ENCODE data around the gene NOP56. TPM values are rescaled to one million over a fixed set of nuclear protein-coding genes. Genes with fewer than 3 reads are reported as not detected.

The NOP56 gene
- total and polyA plus RNA-seq, 5 donors from 2014 or later = 91.8 to 249 (median 105) TPM

- no peak overlapping the region for H3K27ac ChIP-seq (ENCODE audit: insufficient read depth, low read length, poor library complexity, severe bottlenecking)
- no peak overlapping the region for H3K4me3 Mint-ChIP-seq
- peaks cover 0 to 2% (median 0%) of the 10 kb centered on the region in 7 donors for H3K9me3 Mint-ChIP-seq
- H3K4me1 Mint-ChIP-seq = no peaks in the 10 kb centered on the region
- no peaks in the 10 kb centered on the region for H3K9me3 ChIP-seq (ENCODE audit: control insufficient read depth in 2 of 2, low read length in 2 of 2)
- H3K4me3 ChIP-seq (ENCODE audit: low read depth, low read length) = no peak overlapping the region
- peaks cover 10% of the 10 kb centered on the region for H3K27me3 ChIP-seq (ENCODE audit: control insufficient read depth, insufficient read depth, low read length)
- H3K36me3 Mint-ChIP-seq = no peaks in the 10 kb centered on the region
- H3K4me1 ChIP-seq (ENCODE audit: control insufficient read depth, insufficient read depth, low read length, poor library complexity, severe bottlenecking) = no peaks in the 10 kb centered on the region
- H3K27me3 Mint-ChIP-seq = peaks cover 43% of the 10 kb centered on the region
- ATAC-seq (ENCODE audit: low read depth in 2 of 2) (no peak), DNase-seq (no peak)
- no peaks in the 10 kb centered on the region for H3K36me3 ChIP-seq (ENCODE audit: control insufficient read depth, insufficient read depth, low read length)
- H3K27ac Mint-ChIP-seq = no peak overlapping the region
Observed at GRCh38 chr20:2699775-2700413, 47.5 kb downstream of the NOP56 start.

DNA sequence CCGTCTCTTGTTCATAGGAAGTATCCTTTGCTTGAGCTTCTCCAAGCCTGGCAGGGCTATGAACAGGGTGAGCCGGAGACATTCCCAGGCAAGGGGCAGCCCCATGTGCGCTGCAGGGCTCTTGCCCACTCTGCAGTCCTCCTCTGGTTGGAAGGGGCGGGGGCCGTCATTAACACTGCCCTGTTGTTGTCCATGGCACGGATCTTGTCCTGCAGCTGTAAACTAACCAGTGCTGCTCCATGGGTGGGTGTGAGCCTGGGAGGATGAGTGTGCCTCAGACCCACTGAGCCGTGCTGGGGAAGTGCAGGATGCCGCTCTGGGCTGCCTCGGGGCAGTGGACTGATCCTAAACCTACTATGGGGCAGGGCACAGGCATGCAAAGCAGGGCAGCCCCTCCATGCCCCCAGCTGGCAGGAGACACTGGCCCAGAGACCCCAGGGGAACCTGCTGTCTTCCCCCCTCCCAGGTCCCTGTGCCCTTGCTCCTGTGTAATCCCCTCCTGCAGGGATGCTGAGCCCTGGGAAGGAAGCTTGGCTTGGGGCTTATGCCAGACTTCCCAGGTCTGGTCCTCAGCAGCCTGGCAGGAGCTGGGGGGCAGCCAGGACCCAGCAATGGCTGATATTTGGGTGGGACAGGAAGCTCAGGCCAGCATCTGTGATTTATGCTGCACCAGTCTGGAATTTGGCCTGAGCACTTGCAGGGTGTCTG lies 48.6 kb downstream of the NOP56 start:
- H3K27ac ChIP-seq (ENCODE audit: insufficient read depth, low read length, poor library complexity, severe bottlenecking) = no peak overlapping the region
- no peaks in the 10 kb centered on the region for H3K36me3 ChIP-seq (ENCODE audit: control insufficient read depth, insufficient read depth, low read length)
- no peaks in the 10 kb centered on the region for H3K9me3 ChIP-seq (ENCODE audit: control insufficient read depth in 2 of 2, low read length in 2 of 2)
- H3K36me3 Mint-ChIP-seq = no peaks in the 10 kb centered on the region
- no peak overlapping the region for H3K27ac Mint-ChIP-seq
- no peaks in the 10 kb centered on the region for H3K27me3 ChIP-seq (ENCODE audit: control insufficient read depth, insufficient read depth, low read length)
- no peak for ATAC-seq (ENCODE audit: low read depth in 2 of 2)
- H3K4me1 ChIP-seq (ENCODE audit: control insufficient read depth, insufficient read depth, low read length, poor library complexity, severe bottlenecking) = no peaks in the 10 kb centered on the region
- H3K9me3 Mint-ChIP-seq = no peaks in the 10 kb centered on the region
- no peak overlapping the region for H3K4me3 ChIP-seq (ENCODE audit: low read depth, low read length)
- no peak for DNase-seq
- no peaks in the 10 kb centered on the region for H3K4me1 Mint-ChIP-seq
- no peak overlapping the region for H3K4me3 Mint-ChIP-seq
- H3K27me3 Mint-ChIP-seq = peaks cover 31% of the 10 kb centered on the region

GRCh38 chr20:2701671-2702081 lies 49.2 kb downstream of the NOP56 start:
- H3K27me3 ChIP-seq (ENCODE audit: control insufficient read depth, insufficient read depth, low read length) = no peaks in the 10 kb centered on the region

GRCh38 chr20:2703716-2704475 lies 51.5 kb downstream of the NOP56 start:
- Histone ChIP-seq H3K4me3 (ENCODE audit: low read depth, low read length) (no peak overlapping the region), H3K27ac (ENCODE audit: insufficient read depth, low read length, poor library complexity, severe bottlenecking) (no peak overlapping the region), H3K9me3 (ENCODE audit: control insufficient read depth in 2 of 2, low read length in 2 of 2) (no peaks in the 10 kb centered on the region), H3K36me3 (ENCODE audit: control insufficient read depth, insufficient read depth, low read length) (no peaks in the 10 kb centered on the region), H3K4me1 (ENCODE audit: control insufficient read depth, insufficient read depth, low read length, poor library complexity, severe bottlenecking) (no peaks in the 10 kb centered on the region), H3K27me3 (ENCODE audit: control insufficient read depth, insufficient read depth, low read length) (no peaks in the 10 kb centered on the region)
- Mint-ChIP-seq H3K4me3 (no peak overlapping the region), H3K27ac (no peak overlapping the region), H3K27me3 (peaks cover 22% of the 10 kb centered on the region), H3K9me3 (no peaks in the 10 kb centered on the region), H3K4me1 (no peaks in the 10 kb centered on the region), H3K36me3 (no peaks in the 10 kb centered on the region)
- ATAC-seq (ENCODE audit: low read depth in 2 of 2) = no peak
- no peak for DNase-seq

More at GRCh38 chr20:2701671-2702081, 49.2 kb downstream of the NOP56 start:
- Mint-ChIP-seq H3K9me3 (no peaks in the 10 kb centered on the region), H3K4me3 (no peak overlapping the region), H3K36me3 (no peaks in the 10 kb centered on the region), H3K27me3 (peaks cover 28% of the 10 kb centered on the region), H3K27ac (no peak overlapping the region), H3K4me1 (no peaks in the 10 kb centered on the region)
- DNase-seq = no peak
- Histone ChIP-seq H3K27ac (ENCODE audit: insufficient read depth, low read length, poor library complexity, severe bottlenecking) (no peak overlapping the region), H3K9me3 (ENCODE audit: control insufficient read depth in 2 of 2, low read length in 2 of 2) (no peaks in the 10 kb centered on the region), H3K36me3 (ENCODE audit: control insufficient read depth, insufficient read depth, low read length) (no peaks in the 10 kb centered on the region), H3K4me3 (ENCODE audit: low read depth, low read length) (no peak overlapping the region), H3K4me1 (ENCODE audit: control insufficient read depth, insufficient read depth, low read length, poor library complexity, severe bottlenecking) (no peaks in the 10 kb centered on the region)
- ATAC-seq (ENCODE audit: low read depth in 2 of 2) = no peak

DNA sequence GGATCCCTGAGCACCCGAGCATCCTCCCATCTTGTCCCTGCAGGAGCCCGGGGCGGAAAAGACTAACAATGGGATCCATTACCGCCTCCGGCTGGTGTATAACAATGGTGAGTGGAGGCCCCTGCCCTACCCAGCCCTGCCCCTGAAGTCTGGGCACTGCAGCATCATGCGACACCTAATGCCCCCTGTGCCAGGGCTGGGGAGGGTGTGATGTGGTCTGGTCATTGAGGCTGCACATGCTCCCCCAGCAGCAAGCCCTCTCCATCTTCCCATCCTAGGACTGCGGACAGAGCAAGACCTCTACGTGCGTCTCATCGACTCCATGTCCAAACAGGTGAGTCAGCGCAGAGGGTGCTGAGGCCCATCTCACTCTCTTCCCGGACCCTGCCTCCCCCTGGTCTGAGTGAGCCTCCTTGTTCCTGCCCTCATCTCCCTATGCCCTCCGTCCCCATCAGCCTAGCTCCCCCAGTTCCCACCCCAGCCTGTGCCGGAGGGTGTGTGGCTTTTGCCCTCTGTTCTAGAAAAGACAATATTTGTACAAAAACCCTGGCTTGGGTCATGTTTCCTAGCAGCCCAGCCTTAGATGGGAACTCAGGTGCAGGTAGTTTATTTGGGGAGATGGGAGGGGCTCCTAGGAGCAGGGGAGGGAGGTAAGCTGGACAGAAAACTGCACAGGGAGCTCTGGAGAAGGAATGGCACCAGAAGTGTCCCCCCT lies 53.7 kb downstream of the NOP56 start:
- H3K4me3 Mint-ChIP-seq = no peak overlapping the region
- H3K9me3 ChIP-seq (ENCODE audit: control insufficient read depth in 2 of 2, low read length in 2 of 2) = no peaks in the 10 kb centered on the region
- no peak for ATAC-seq (ENCODE audit: low read depth in 2 of 2)
- no peak overlapping the region for H3K4me3 ChIP-seq (ENCODE audit: low read depth, low read length)
- no peak overlapping the region for H3K27ac ChIP-seq (ENCODE audit: insufficient read depth, low read length, poor library complexity, severe bottlenecking)
- H3K4me1 Mint-ChIP-seq = no peaks in the 10 kb centered on the region
- H3K27me3 ChIP-seq (ENCODE audit: control insufficient read depth, insufficient read depth, low read length) = no peaks in the 10 kb centered on the region
- peaks cover 28% of the 10 kb centered on the region for H3K27me3 Mint-ChIP-seq
- H3K4me1 ChIP-seq (ENCODE audit: control insufficient read depth, insufficient read depth, low read length, poor library complexity, severe bottlenecking) = no peaks in the 10 kb centered on the region
- no peak for DNase-seq
- H3K36me3 Mint-ChIP-seq = no peaks in the 10 kb centered on the region
- no peak overlapping the region for H3K27ac Mint-ChIP-seq
- no peaks in the 10 kb centered on the region for H3K9me3 Mint-ChIP-seq
- H3K36me3 ChIP-seq (ENCODE audit: control insufficient read depth, insufficient read depth, low read length) = no peaks in the 10 kb centered on the region

GRCh38 chr20:2706688-2707352 lies 54.4 kb downstream of the NOP56 start:
- peaks cover 26% of the 10 kb centered on the region for H3K27me3 Mint-ChIP-seq
- H3K4me1 Mint-ChIP-seq = no peaks in the 10 kb centered on the region
- no peak overlapping the region for H3K27ac Mint-ChIP-seq
- Histone ChIP-seq H3K27me3 (ENCODE audit: control insufficient read depth, insufficient read depth, low read length) (peaks cover 1% of the 10 kb centered on the region), H3K9me3 (ENCODE audit: control insufficient read depth in 2 of 2, low read length in 2 of 2) (no peaks in the 10 kb centered on the region), H3K4me3 (ENCODE audit: low read depth, low read length) (no peak overlapping the region), H3K36me3 (ENCODE audit: control insufficient read depth, insufficient read depth, low read length) (no peaks in the 10 kb centered on the region), H3K4me1 (ENCODE audit: control insufficient read depth, insufficient read depth, low read length, poor library complexity, severe bottlenecking) (no peaks in the 10 kb centered on the region), H3K27ac (ENCODE audit: insufficient read depth, low read length, poor library complexity, severe bottlenecking) (no peak overlapping the region)
- H3K4me3 Mint-ChIP-seq = no peak overlapping the region
- H3K36me3 Mint-ChIP-seq = no peaks in the 10 kb centered on the region
- DNase-seq (no peak), ATAC-seq (ENCODE audit: low read depth in 2 of 2) (no peak)
- H3K9me3 Mint-ChIP-seq = no peaks in the 10 kb centered on the region

DNA sequence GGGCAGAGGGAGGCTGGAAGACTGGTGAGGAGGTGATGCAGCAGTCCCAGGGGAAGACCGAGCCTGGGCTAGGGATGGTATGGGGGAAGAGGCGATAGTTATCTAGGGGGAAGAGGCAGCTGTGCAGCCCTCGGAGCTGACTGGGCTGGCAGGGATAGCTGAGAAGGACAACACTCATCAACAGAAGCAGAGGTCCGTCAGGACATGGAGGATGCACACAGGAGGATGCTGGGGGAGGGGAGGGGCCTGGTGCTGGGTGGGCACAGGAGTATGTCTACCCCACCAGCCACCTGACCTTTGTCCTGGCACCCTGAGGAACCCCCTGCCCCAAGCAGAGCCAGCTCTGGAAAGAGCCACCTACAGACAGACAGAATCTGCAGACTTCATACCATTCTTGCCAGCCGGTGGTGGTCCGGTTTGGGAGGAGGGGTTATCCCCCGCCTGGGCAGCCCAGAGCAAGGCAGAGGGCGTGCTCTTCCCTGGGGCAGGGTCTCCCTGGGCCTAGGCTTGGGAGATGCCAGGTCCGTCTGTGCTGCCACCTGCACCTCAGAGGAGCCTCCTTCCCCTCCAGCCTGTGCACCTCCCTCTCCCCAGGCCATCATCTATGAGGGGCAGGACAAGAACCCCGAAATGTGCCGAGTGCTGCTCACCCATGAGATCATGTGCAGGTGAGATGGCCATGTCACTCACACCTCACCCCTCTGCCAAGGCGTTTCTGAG lies 55.1 kb downstream of the NOP56 start:
- Mint-ChIP-seq H3K27ac (no peak overlapping the region), H3K4me3 (no peak overlapping the region), H3K36me3 (no peaks in the 10 kb centered on the region), H3K9me3 (no peaks in the 10 kb centered on the region), H3K4me1 (no peaks in the 10 kb centered on the region), H3K27me3 (peaks cover 22% of the 10 kb centered on the region)
- H3K9me3 ChIP-seq (ENCODE audit: control insufficient read depth in 2 of 2, low read length in 2 of 2) = no peaks in the 10 kb centered on the region
- ATAC-seq (ENCODE audit: low read depth in 2 of 2) = no peak
- no peaks in the 10 kb centered on the region for H3K4me1 ChIP-seq (ENCODE audit: control insufficient read depth, insufficient read depth, low read length, poor library complexity, severe bottlenecking)
- no peak for DNase-seq
- H3K36me3 ChIP-seq (ENCODE audit: control insufficient read depth, insufficient read depth, low read length) = no peaks in the 10 kb centered on the region
- no peak overlapping the region for H3K27ac ChIP-seq (ENCODE audit: insufficient read depth, low read length, poor library complexity, severe bottlenecking)
- no peak overlapping the region for H3K4me3 ChIP-seq (ENCODE audit: low read depth, low read length)
- H3K27me3 ChIP-seq (ENCODE audit: control insufficient read depth, insufficient read depth, low read length) = peaks cover 8% of the 10 kb centered on the region
